Endothelial cell of hepatic sinusoid (primary cell): ENCODE measurements around the gene PAPOLB.

Experiments
- in situ Hi-C: cut with HindIII; loops from 2 replicates; pipeline ENCODE4 v1.10.0; 2017; ENCODE audit warnings: low sequenced_read_pairs

Gene PAPOLB

DNA sequence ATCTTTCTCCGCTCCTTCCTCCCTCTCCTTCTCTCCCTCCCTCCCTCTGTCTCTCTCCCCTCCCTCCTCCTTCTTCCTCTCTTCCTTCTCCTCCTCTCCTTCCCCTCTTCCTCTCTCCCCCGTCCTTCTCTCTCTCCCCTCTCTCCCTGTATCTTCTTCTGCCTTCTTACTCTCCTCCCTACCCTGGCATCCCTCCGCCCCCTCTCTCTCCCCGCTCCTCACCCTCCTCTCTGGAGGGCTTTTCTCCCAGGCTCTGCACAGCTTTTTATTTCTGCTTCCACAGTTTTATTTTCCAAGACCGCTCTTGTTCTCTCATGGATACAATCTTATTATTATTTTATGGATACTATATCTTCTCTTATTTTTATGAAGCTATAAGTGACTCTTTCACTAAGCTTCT lies 53.8 kb downstream of the PAPOLB start:
- in situ Hi-C loops: no loop called here
